DND-41 (cell line): ENCODE measurements around the gene ARSI.

Source experiments
- ATAC-seq: fragments of 200-7000 bp; cut with Tn5 transposase; 3 replicates; pipeline ENCODE4 v1.9.1; 2021; ENCODE audit warnings: low read depth; ENCODE audit not compliant: insufficient read depth
- DNase-seq: peaks from one replicate; pipeline ENCODE4 v3.0.0-alpha.2; 2020
- H2AFZ ChIP-seq: 2 replicates; pipeline ENCODE4 v1.6.0; 2012; ENCODE audit warnings: low read depth, low read length
- H3K27ac ChIP-seq: 2 replicates; pipeline ENCODE4 v1.5.1; 2012; ENCODE audit warnings: low read length, inconsistent platforms
- H3K27me3 ChIP-seq: fragments of 200-600 bp; sonication (generic); 2 replicates; pipeline ENCODE4 v1.6.0; 2012; ENCODE audit warnings: low read length, mild to moderate bottlenecking, inconsistent platforms; ENCODE audit not compliant: insufficient read depth, poor library complexity
- H3K36me3 ChIP-seq: 2 replicates; pipeline ENCODE4 v1.5.1; 2012; ENCODE audit warnings: low read length, inconsistent platforms; ENCODE audit not compliant: insufficient read depth
- H3K4me1 ChIP-seq: 2 replicates; pipeline ENCODE4 v1.5.1; 2012; ENCODE audit warnings: mild to moderate bottlenecking, low read length; ENCODE audit not compliant: insufficient read depth
- H3K4me2 ChIP-seq: 2 replicates; pipeline ENCODE4 v1.6.0; 2012; ENCODE audit warnings: mild to moderate bottlenecking, moderate library complexity, low read length, inconsistent platforms; ENCODE audit not compliant: insufficient read depth
- H3K4me3 ChIP-seq, 2 experiments: fragments of 200-600 bp in 1 of 2; shearing (Covaris generic) in 1 of 2; 2 replicates each; pipeline ENCODE4 v1.5.1; 2012 to 2016; ENCODE audit warnings: inconsistent platforms in 2 of 2, low read length in 2 of 2, mild to moderate bottlenecking in 2 of 2, low read depth in 1 of 2, moderate library complexity in 1 of 2
- H3K79me2 ChIP-seq: 2 replicates; pipeline ENCODE4 v1.6.0; 2012; ENCODE audit warnings: low read length, inconsistent platforms; ENCODE audit not compliant: insufficient read depth
- H3K9ac ChIP-seq: 2 replicates; pipeline ENCODE4 v1.6.0; 2012; ENCODE audit warnings: low read depth, mild to moderate bottlenecking, inconsistent platforms, low read length, moderate library complexity
- H3K9me3 ChIP-seq: 2 replicates; pipeline ENCODE4 v1.5.1; 2012; ENCODE audit warnings: low read length, moderate library complexity, mild to moderate bottlenecking, inconsistent platforms; ENCODE audit not compliant: insufficient read depth, severe bottlenecking
- H4K20me1 ChIP-seq: 2 replicates; pipeline ENCODE4 v1.6.0; 2012; ENCODE audit warnings: low read length; ENCODE audit not compliant: insufficient read depth
- CTCF ChIP-seq: IDR thresholded peaks from 2 replicates; pipeline ENCODE4 v1.5.1; 2012; ENCODE audit warnings: borderline replicate concordance, low read length, moderate library complexity, mild to moderate bottlenecking; ENCODE audit not compliant: poor library complexity, severe bottlenecking; ENCODE audit errors: extremely low read depth
- EZH2 ChIP-seq: IDR thresholded peaks from 3 replicates; pipeline ENCODE4 v1.6.1; 2012; ENCODE audit warnings: borderline replicate concordance, low read depth, mild to moderate bottlenecking, moderate library complexity, low read length, inconsistent platforms; ENCODE audit not compliant: severe bottlenecking

Gene ARSI

GRCh38 chr5:150323092-150323491 lies 20.4 kb upstream of the ARSI start:
- Histone ChIP-seq H3K4me3 (no peak overlapping the region), H2AFZ (no peak overlapping the region), H3K9ac (no peak overlapping the region), H3K36me3 (no peaks in the 10 kb centered on the region), H3K9me3 (no peaks in the 10 kb centered on the region), H3K27ac (no peak overlapping the region), H3K79me2 (no peaks in the 10 kb centered on the region), H4K20me1 (no peaks in the 10 kb centered on the region), H3K4me1 (no peaks in the 10 kb centered on the region), H3K4me2 (no peak overlapping the region), H3K27me3 (no peaks in the 10 kb centered on the region)
- no peak for TF ChIP-seq EZH2
- TF ChIP-seq CTCF = no peak
- DNase-seq (no peak), ATAC-seq (no peak)

GRCh38 chr5:150322202-150322601 lies 19.5 kb upstream of the ARSI start:
- no peak for DNase-seq
- no peak overlapping the region for H3K9ac ChIP-seq
- H3K36me3 ChIP-seq = no peaks in the 10 kb centered on the region
- H4K20me1 ChIP-seq = no peaks in the 10 kb centered on the region
- H3K4me2 ChIP-seq = no peak overlapping the region
- H3K4me3 ChIP-seq = no peak overlapping the region
- ATAC-seq = no peak
- H3K79me2 ChIP-seq = no peaks in the 10 kb centered on the region
- H3K9me3 ChIP-seq = no peaks in the 10 kb centered on the region
- H3K27me3 ChIP-seq = no peaks in the 10 kb centered on the region
- H3K27ac ChIP-seq = no peak overlapping the region
- no peaks in the 10 kb centered on the region for H3K4me1 ChIP-seq
- TF ChIP-seq CTCF (no peak), EZH2 (no peak)
- H2AFZ ChIP-seq = no peak overlapping the region

GRCh38 chr5:150321784-150322183 lies 19.1 kb upstream of the ARSI start:
- Histone ChIP-seq H3K4me3 (no peak overlapping the region), H3K36me3 (no peaks in the 10 kb centered on the region), H3K9ac (no peak overlapping the region), H3K27me3 (no peaks in the 10 kb centered on the region), H3K79me2 (no peaks in the 10 kb centered on the region), H3K27ac (no peak overlapping the region), H3K9me3 (no peaks in the 10 kb centered on the region), H3K4me1 (no peaks in the 10 kb centered on the region), H3K4me2 (no peak overlapping the region), H2AFZ (no peak overlapping the region), H4K20me1 (no peaks in the 10 kb centered on the region)
- ATAC-seq (no peak), DNase-seq (no peak)
- TF ChIP-seq EZH2 = no peak
- no peak for TF ChIP-seq CTCF

GRCh38 chr5:150321211-150321610 lies 18.5 kb upstream of the ARSI start:
- H3K79me2 ChIP-seq = no peaks in the 10 kb centered on the region
- H3K36me3 ChIP-seq = no peaks in the 10 kb centered on the region
- H2AFZ ChIP-seq = no peak overlapping the region
- H3K4me2 ChIP-seq = no peak overlapping the region
- no peaks in the 10 kb centered on the region for H3K27me3 ChIP-seq
- DNase-seq (no peak), ATAC-seq (no peak)
- no peak overlapping the region for H3K27ac ChIP-seq
- no peaks in the 10 kb centered on the region for H3K9me3 ChIP-seq
- no peak overlapping the region for H3K9ac ChIP-seq
- no peaks in the 10 kb centered on the region for H3K4me1 ChIP-seq
- no peak for TF ChIP-seq EZH2
- H4K20me1 ChIP-seq = no peaks in the 10 kb centered on the region
- no peak overlapping the region for H3K4me3 ChIP-seq
